GM06990 (cell line): Measurements from ENCODE around the gene LSM10.

Experiments
- DNase-seq: peaks from one replicate; pipeline ENCODE4 v3.0.0-alpha.2; 2011; ENCODE audit not compliant: insufficient read length; ENCODE audit errors: extremely low read depth
- H3K27me3 ChIP-seq: replicated peaks from 2 replicates; pipeline ENCODE4 v1.6.0; 2011; ENCODE audit warnings: low read length; ENCODE audit not compliant: control insufficient read depth, insufficient read depth
- H3K36me3 ChIP-seq: 2 replicates; pipeline ENCODE4 v1.5.1; 2011; ENCODE audit warnings: low read length; ENCODE audit not compliant: control insufficient read depth, insufficient read depth
- H3K4me3 ChIP-seq: replicated peaks from 2 replicates; pipeline ENCODE4 v1.5.1; 2011; ENCODE audit warnings: low read depth, mild to moderate bottlenecking, control low read depth, low read length
- CTCF ChIP-seq: IDR thresholded peaks from 2 replicates; pipeline ENCODE4 v1.5.1; 2011; ENCODE audit warnings: low read length, control low read depth, mild to moderate bottlenecking, inconsistent platforms; ENCODE audit not compliant: insufficient read depth, poor library complexity, severe bottlenecking

The LSM10 gene

GRCh38 chr1:36381405-36381804 lies 16.3 kb downstream of the LSM10 start:
- TF ChIP-seq CTCF: no peak
- Histone ChIP-seq H3K4me3 (no peak overlapping the region), H3K36me3 (peaks cover 4% of the 10 kb centered on the region; the same call in 1 of the 2 replicates), H3K27me3 (no peaks in the 10 kb centered on the region)
- no peak for DNase-seq

- no peaks in the 10 kb centered on the region for H3K27me3 ChIP-seq
- no peak for TF ChIP-seq CTCF
- no peak overlapping the region for H3K4me3 ChIP-seq
- H3K36me3 ChIP-seq: peaks cover 4% of the 10 kb centered on the region; the same call in 1 of the 2 replicates
- DNase-seq: no peak
Observed at GRCh38 chr1:36380782-36381181, 16.9 kb downstream of the LSM10 start.

- H3K4me3 ChIP-seq: no peak overlapping the region
- no peak for TF ChIP-seq CTCF
- H3K27me3 ChIP-seq: no peaks in the 10 kb centered on the region
- no peak for DNase-seq
- H3K36me3 ChIP-seq: peaks cover 4% of the 10 kb centered on the region; the same call in 1 of the 2 replicates
Observed at GRCh38 chr1:36380143-36380619, 17.5 kb downstream of the LSM10 start.

GRCh38 chr1:36377791-36378492 lies 19.8 kb downstream of the LSM10 start:
- Histone ChIP-seq H3K27me3 (no peaks in the 10 kb centered on the region), H3K4me3 (no peak overlapping the region), H3K36me3 (peaks cover 4% of the 10 kb centered on the region; the same call in 1 of the 2 replicates)
- TF ChIP-seq CTCF: no peak
- no peak for DNase-seq

- no peak for TF ChIP-seq CTCF
- H3K4me3 ChIP-seq: no peak overlapping the region
- no peaks in the 10 kb centered on the region; the same call in 1 of the 2 replicates for H3K36me3 ChIP-seq
- no peak for DNase-seq
- no peaks in the 10 kb centered on the region for H3K27me3 ChIP-seq
Observed at GRCh38 chr1:36372617-36373016, 25.1 kb downstream of the LSM10 start.
